ENCODE measurements around the gene C9.
"Not testable (repeated sequence)": the region's sequence is repeated elsewhere in the genome, so short reads cannot be mapped to it uniquely, and the experiment has no call there.

The C9 gene

DNA sequence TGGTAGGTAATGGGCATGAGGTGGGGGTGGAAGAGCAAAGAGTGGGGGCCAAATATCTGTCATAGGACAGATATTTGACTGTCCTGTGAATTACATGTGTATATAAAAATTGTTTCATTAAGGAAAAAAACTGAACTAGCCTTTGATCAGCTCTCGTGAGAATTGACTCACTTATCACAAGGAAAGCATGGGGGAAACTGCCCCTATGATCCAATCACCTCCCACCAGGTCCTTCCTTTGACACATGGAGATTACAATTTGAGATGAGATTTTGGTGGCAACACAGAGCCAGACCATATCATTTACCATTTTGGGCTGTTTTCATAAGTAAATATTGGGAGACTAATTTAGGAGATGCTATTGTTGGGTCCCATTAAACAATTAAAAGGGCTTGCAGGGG, 81.7 kb downstream of the C9 start:
- Histone ChIP-seq H3K27me3 (replicated peaks) (no peaks in the 10 kb centered on the region), H3K4me3 (ENCODE audit: low read depth, low read length) (no peak overlapping the region), H3K27ac (no peak overlapping the region), H3K36me3 (replicated peaks) (no peaks in the 10 kb centered on the region)
- no peak for DNase-seq
- in situ Hi-C loops (cut with HindIII; ENCODE audit: low pct_ligation_motif_present, low sequenced_read_pairs) = no loop called here
- TF ChIP-seq, protein P1, sequence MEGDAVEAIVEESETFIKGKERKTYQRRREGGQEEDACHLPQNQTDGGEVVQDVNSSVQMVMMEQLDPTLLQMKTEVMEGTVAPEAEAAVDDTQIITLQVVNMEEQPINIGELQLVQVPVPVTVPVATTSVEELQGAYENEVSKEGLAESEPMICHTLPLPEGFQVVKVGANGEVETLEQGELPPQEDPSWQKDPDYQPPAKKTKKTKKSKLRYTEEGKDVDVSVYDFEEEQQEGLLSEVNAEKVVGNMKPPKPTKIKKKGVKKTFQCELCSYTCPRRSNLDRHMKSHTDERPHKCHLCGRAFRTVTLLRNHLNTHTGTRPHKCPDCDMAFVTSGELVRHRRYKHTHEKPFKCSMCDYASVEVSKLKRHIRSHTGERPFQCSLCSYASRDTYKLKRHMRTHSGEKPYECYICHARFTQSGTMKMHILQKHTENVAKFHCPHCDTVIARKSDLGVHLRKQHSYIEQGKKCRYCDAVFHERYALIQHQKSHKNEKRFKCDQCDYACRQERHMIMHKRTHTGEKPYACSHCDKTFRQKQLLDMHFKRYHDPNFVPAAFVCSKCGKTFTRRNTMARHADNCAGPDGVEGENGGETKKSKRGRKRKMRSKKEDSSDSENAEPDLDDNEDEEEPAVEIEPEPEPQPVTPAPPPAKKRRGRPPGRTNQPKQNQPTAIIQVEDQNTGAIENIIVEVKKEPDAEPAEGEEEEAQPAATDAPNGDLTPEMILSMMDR (IDR thresholded peaks at IDR 0.05; ENCODE audit: low read depth, low read length, missing control alignments) = no peak

DNA sequence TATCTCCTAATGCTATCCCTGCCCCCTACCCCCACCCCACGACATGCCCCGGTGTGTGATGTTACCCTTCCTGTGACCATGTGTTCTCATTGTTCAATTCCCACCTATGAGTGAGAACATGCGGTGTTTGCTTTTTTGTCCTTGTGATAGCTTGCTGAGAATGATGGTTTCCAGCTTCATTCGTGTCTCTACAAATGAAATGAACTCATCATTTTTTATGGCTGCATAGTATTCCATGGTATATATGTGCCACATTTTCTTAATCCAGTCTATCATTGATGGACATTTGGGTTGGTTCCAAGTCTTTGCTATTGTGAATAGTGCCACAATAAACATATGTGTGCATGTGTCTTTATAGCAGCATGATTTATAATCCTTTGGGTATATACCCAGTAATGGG, 88.4 kb downstream of the C9 start:
- H3K36me3 ChIP-seq (replicated peaks); in situ Hi-C loops (cut with HindIII; ENCODE audit: low pct_ligation_motif_present, low sequenced_read_pairs); H3K4me3 ChIP-seq (ENCODE audit: low read depth, low read length); DNase-seq; H3K27me3 ChIP-seq (replicated peaks); H3K27ac ChIP-seq: not testable (repeated sequence)

DNA sequence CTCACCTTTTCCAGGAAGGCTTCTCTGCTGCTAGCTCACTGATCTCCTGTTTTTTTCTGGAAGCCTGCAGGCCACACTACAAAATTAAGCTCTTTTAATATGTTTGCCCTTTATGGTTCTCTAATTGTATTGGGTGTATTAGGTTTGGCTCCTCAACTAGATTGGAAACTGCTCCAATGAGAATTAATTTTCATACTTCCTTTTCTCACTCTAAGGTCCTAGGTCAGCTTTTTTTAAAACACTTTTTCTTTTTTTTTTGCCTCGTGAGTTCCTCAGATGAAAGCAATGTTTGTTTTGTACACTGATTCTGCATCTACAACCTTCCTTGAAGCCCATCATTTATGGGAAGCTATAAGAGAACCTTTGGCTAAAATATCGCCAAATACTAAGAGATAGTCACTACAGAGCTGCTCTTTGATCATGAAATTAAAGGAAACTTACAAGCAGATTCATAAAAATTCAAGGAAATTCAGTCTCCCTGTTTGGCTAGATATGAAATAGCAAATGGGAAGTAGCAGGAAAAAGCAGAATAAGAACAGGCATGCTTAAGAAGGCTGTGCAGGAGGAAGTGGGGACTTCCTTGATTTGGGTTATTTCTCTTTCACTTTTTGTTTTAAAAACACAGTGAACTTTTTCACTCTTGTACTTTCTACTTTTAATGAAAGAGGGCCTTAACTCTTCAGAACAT, 89.8 kb downstream of the C9 start:
- Histone ChIP-seq H3K4me3 (ENCODE audit: low read depth, low read length) (no peak overlapping the region), H3K27me3 (replicated peaks) (no peaks in the 10 kb centered on the region), H3K27ac (no peak overlapping the region), H3K36me3 (replicated peaks) (no peaks in the 10 kb centered on the region)
- in situ Hi-C loops (cut with HindIII; ENCODE audit: low pct_ligation_motif_present, low sequenced_read_pairs) = no loop called here
- TF ChIP-seq, protein P1 (IDR thresholded peaks at IDR 0.05; ENCODE audit: low read depth, low read length, missing control alignments) = no peak
- DNase-seq = no peak

DNA sequence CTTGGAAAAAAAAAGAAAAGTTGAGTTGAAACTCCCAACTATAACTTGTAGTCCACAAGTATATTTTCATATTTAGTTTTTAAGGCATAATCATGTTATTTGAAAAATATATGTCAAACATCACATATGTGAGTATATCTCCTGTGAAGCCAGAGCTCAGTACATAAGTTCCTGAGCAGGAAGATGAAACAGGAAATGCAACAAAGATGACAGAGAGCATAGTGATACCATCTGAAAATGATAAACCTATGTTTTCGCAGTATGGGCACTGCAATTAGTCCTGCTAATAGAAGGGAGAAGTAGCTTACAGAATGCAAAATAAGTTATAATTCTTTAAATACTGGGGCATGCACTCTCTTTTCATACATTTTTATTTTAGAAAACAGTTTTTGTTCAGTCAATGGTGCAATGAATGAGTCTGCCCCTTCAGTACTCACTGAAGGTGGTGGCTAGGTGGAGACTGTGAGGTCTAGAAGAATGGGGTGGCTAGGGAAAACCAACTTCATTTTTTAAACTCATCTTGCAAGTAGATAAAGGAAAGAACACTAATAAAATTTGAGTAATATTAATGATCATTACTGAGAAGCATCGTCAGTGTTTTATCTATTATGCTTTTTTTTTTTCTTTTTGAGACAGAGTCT, 90.9 kb downstream of the C9 start:
- DNase-seq = no peak
- TF ChIP-seq, protein P1 (IDR thresholded peaks at IDR 0.05; ENCODE audit: low read depth, low read length, missing control alignments) = no peak
- Histone ChIP-seq H3K36me3 (replicated peaks) (no peaks in the 10 kb centered on the region), H3K4me3 (ENCODE audit: low read depth, low read length) (no peak overlapping the region), H3K27ac (no peak overlapping the region), H3K27me3 (replicated peaks) (no peaks in the 10 kb centered on the region)
- in situ Hi-C loops (cut with HindIII; ENCODE audit: low pct_ligation_motif_present, low sequenced_read_pairs) = no loop called here

DNA sequence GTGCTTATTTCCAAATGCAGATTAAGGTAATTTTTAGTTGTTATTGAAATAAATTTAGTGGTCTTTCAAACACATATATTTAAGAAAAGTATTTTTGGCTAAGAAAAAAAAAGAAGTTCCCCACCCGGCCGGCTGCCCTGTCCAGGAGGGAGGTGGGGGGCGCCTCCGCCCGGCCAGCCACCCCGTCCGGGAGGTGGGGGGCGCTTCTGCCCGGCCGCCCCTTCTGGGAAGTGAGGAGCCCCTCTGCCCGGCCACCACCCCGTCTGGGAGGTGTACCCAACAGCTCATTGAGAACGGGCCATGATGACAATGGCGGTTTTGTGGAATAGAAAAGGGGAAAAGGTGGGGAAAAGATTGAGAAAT, 91.4 kb downstream of the C9 start:
- H3K27ac ChIP-seq; H3K4me3 ChIP-seq (ENCODE audit: low read depth, low read length); in situ Hi-C loops (cut with HindIII; ENCODE audit: low pct_ligation_motif_present, low sequenced_read_pairs); H3K27me3 ChIP-seq (replicated peaks); DNase-seq; H3K36me3 ChIP-seq (replicated peaks): not testable (repeated sequence)

DNA sequence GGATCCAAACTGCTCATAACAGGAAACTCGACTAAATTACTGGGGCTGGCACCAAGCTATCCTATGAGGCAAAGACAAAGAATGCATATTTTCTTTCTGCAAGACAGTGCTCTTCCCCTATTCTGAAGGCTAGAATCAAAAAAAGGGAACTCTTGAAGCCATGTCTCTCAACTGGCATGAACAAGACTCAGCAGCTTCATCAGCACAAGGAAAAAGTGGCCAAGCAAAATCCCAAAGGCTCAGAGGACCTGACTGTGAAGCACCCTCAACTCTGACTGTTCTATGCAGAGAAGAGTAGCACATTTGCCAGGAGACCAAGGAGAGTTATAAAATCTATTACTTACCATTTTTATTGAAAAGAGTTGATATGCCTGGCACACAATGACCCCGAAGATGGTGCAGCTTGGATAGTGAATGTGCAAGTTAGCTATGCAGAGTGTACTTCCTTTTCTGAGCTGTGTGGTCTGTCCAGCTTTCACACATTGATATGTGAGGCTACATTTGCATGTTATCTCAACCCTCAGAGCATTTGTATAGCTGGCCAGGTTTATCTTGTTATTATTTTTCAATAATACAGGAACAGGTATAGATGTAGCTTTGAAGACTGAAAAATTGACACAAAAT, 94.0 kb downstream of the C9 start:
- H3K27me3 ChIP-seq (replicated peaks) = no peaks in the 10 kb centered on the region
- in situ Hi-C loops (cut with HindIII; ENCODE audit: low pct_ligation_motif_present, low sequenced_read_pairs) = no loop called here

More for the DNA sequence above, 94.0 kb downstream of the C9 start:
- H3K36me3 ChIP-seq (replicated peaks) = no peaks in the 10 kb centered on the region
- DNase-seq = no peak
- H3K4me3 ChIP-seq (ENCODE audit: low read depth, low read length) = no peak overlapping the region
- no peak overlapping the region for H3K27ac ChIP-seq
- TF ChIP-seq, protein P1 (IDR thresholded peaks at IDR 0.05; ENCODE audit: low read depth, low read length, missing control alignments) = no peak
